Lung (tissue), 12 donors: ENCODE data around the gene UBE2B. TPM values are rescaled to one million over a fixed set of nuclear protein-coding genes. Genes with fewer than 3 reads are reported as not detected.
A peak's percentile ranks its signal among the peaks of the same experiment; 100 is the strongest.

Source experiments
- ATAC-seq: fragments of 200-7000 bp; cut with Tn5 transposase; one replicate; pipeline ENCODE4 v1.9.1; 2020; ENCODE audit warnings: moderate number of reproducible peaks; ENCODE audit not compliant: insufficient read depth, low FRiP score
- DNase-seq, 3 donors: peaks; one replicate each; pipeline ENCODE4 v3.0.0-alpha.2; 2013 to 2017
- H3K27ac ChIP-seq, 2 donors: one replicate each; pipeline ENCODE4 v1.5.1; 2013; ENCODE audit warnings: mild to moderate bottlenecking in 2 of 2, moderate library complexity in 2 of 2, control low read depth in 1 of 2, inconsistent platforms in 1 of 2, low read depth in 1 of 2, low read length in 1 of 2
- H3K27me3 ChIP-seq, 3 donors: one replicate each; pipeline ENCODE4 v1.5.1; 2013; ENCODE audit warnings: low read length in 2 of 3; ENCODE audit not compliant: control insufficient read depth in 3 of 3, insufficient read depth in 3 of 3
- H3K36me3 ChIP-seq, 4 donors: one replicate each; pipeline ENCODE4 v1.5.1; 2013; ENCODE audit warnings: low read length in 4 of 4, mild to moderate bottlenecking in 1 of 4, moderate library complexity in 1 of 4; ENCODE audit not compliant: control insufficient read depth in 4 of 4, insufficient read depth in 4 of 4
- H3K4me1 ChIP-seq, 5 donors: one replicate each; pipeline ENCODE4 v1.5.1; 2013; ENCODE audit warnings: low read length in 5 of 5, mild to moderate bottlenecking in 2 of 5, moderate library complexity in 1 of 5; ENCODE audit not compliant: control insufficient read depth in 5 of 5, insufficient read depth in 5 of 5
- H3K4me3 ChIP-seq: one replicate; pipeline ENCODE4 v1.5.1; 2013; ENCODE audit warnings: mild to moderate bottlenecking, control low read depth, moderate library complexity
- H3K9ac ChIP-seq, 2 donors: one replicate each; pipeline ENCODE4 v1.5.1; 2013; ENCODE audit warnings: low read length in 2 of 2, control low read depth in 1 of 2; ENCODE audit not compliant: insufficient read depth in 1 of 2
- H3K9me3 ChIP-seq, 4 donors: one replicate each; pipeline ENCODE4 v1.5.1; 2013; ENCODE audit warnings: low read length in 3 of 4, mild to moderate bottlenecking in 1 of 4, moderate library complexity in 1 of 4; ENCODE audit not compliant: control insufficient read depth in 4 of 4, insufficient read depth in 3 of 4
- WGBS, 2 donors: extraction: QIAGEN DNeasy Blood & Tissue Kit; methylation state at CpG; one replicate each; pipeline ENCODE4 v1.1.7; 2013; 5-methylcytosine and 5-hydroxymethylcytosine counted together
- polyA plus RNA-seq, 2 donors: library from polyadenylated mRNA; stranded (reverse); fragments of 200-250 nt; gene quantifications; one replicate each; pipeline ENCODE4 v1.2.1, GENCODE V29; 2013
- total RNA-seq, 2 donors: library from RNA; depleted of rRNA in 1 of 2; stranded (reverse); fragments of >200 nt in 1 of 2; gene quantifications; one replicate each; pipeline ENCODE4 v1.2.1, GENCODE V29; 2014 to 2021
- TF ChIP-seq, protein P1 (sequence below): IDR thresholded peaks from 2 replicates; pipeline ENCODE4 v1.5.1; 2012; ENCODE audit warnings: mild to moderate bottlenecking; ENCODE audit errors: control extremely low read depth, extremely low read depth
- donor health status: control.
- donor health status: control.
- donor health status: Bipolar disorder and iron deficiency.
- donor health status: healthy.
- donor health status: DM: yes; HTN: yes; CAD: no.

The UBE2B gene
- total and polyA plus RNA-seq, 4 donors = 75.1 to 119 (median 100) TPM

- TF ChIP-seq, protein P1, sequence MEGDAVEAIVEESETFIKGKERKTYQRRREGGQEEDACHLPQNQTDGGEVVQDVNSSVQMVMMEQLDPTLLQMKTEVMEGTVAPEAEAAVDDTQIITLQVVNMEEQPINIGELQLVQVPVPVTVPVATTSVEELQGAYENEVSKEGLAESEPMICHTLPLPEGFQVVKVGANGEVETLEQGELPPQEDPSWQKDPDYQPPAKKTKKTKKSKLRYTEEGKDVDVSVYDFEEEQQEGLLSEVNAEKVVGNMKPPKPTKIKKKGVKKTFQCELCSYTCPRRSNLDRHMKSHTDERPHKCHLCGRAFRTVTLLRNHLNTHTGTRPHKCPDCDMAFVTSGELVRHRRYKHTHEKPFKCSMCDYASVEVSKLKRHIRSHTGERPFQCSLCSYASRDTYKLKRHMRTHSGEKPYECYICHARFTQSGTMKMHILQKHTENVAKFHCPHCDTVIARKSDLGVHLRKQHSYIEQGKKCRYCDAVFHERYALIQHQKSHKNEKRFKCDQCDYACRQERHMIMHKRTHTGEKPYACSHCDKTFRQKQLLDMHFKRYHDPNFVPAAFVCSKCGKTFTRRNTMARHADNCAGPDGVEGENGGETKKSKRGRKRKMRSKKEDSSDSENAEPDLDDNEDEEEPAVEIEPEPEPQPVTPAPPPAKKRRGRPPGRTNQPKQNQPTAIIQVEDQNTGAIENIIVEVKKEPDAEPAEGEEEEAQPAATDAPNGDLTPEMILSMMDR = peak; percentile 81
- DNase-seq (peak; percentile 90 to 95 (median 92)), ATAC-seq (peak; percentile 98)
- Histone ChIP-seq H3K27me3 (no peaks in the 10 kb centered on the region), H3K36me3 (peaks cover 0 to 3% (median 0%) of the 10 kb centered on the region in 4 donors), H3K9me3 (no peaks in the 10 kb centered on the region), H3K27ac (peak within 1 kb of the TSS; percentile 68 to 90), H3K9ac (peak within 1 kb of the TSS; percentile 80 to 82), H3K4me3 (peak within 1 kb of the TSS; percentile 90), H3K4me1 (peaks cover 5 to 15% (median 9%) of the 10 kb centered on the region in 5 donors)
- 0% methylated on average over 55 to 61 of the region's 61 CpGs for WGBS, 2 donors
Measured at GRCh38 chr5:134411546-134412266, 40.3 kb downstream of the UBE2B start, which contains the start of gene CDKN2AIPNL. Gene CDKN2AIPNL, minus strand, starts transcription at chr5:134411881. Its CDS starts 27 bp downstream, at chr5:134411854.

- Histone ChIP-seq H3K4me1 (peaks cover 5 to 15% (median 9%) of the 10 kb centered on the region in 5 donors), H3K27ac (peak overlapping the region; percentile 11 to 27), H3K9ac (no peak overlapping the region), H3K4me3 (no peak overlapping the region), H3K9me3 (no peaks in the 10 kb centered on the region), H3K36me3 (no peaks in the 10 kb centered on the region), H3K27me3 (no peaks in the 10 kb centered on the region)
- 80 to 81% methylated on average over 2 of the region's 2 CpGs for WGBS, 2 donors
- ATAC-seq (no peak), DNase-seq (no peak)
- TF ChIP-seq, protein P1 = no peak
Measured at GRCh38 chr5:134413046-134413445, 41.7 kb downstream of the UBE2B start.

DNA sequence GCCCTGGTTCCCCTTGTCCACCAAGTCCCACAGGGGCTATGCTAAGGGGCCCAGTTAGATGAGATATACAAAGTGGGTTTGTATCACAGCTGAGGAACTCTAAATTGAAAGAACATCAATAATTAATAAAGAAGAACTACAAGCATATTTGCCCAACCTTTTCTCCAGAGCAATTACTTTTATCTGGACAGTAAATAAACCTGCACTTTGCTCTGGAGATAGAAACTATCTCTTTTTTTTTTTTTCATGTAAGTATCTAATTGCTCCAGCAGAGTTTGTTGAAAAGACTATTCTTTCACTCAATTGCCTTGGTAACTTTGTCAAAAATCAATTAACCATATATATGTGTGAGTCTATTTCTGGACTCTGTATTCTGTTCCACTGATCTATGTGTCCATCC is 46.3 kb downstream of the UBE2B start:
- TF ChIP-seq, protein P1 = no peak
- Histone ChIP-seq H3K4me1 (peaks cover 0 to 3% (median 0%) of the 10 kb centered on the region in 5 donors), H3K27ac (no peak overlapping the region), H3K27me3 (no peaks in the 10 kb centered on the region), H3K9ac (no peak overlapping the region), H3K9me3 (no peaks in the 10 kb centered on the region), H3K4me3 (no peak overlapping the region), H3K36me3 (no peaks in the 10 kb centered on the region)
- ATAC-seq (no peak), DNase-seq (no peak)
